Ammon's horn (tissue), 1 donor: ENCODE data around the gene C2CD2L.
"Not testable (repeated sequence)": the region's sequence is repeated elsewhere in the genome, so short reads cannot be mapped to it uniquely, and the experiment has no call there.

Experiments
- DNase-seq: peaks from one replicate; pipeline ENCODE4 v3.0.0-alpha.2; 2016; ENCODE audit warnings: low spot score

Gene C2CD2L

GRCh38 chr11:119115484-119116234 is 8.5 kb downstream of the C2CD2L start:
- peak; percentile 70 for DNase-seq

- no peak for DNase-seq
Observed at GRCh38 chr11:119116235-119116594, 9.1 kb downstream of the C2CD2L start.

DNA sequence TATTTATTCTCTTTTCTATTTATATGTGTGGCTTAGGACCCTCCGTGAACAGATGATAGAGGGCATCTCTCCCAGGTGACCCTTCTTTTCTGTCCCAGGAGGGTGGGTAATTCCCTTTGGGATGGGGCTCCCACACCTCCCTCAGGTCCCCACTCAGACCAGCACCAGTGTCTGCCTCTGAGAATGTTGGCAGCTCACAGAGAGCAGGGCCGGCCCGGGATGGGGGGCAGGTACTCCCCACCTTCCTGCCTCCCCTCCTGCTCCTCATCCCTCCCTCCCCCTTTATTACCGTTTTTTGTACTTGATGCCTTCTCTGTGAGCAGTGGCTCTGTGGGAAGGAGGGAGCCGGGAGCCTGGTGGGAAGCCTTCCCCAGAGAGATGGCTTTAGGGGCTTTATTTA is 9.5 kb downstream of the C2CD2L start:
- DNase-seq, result no peak

GRCh38 chr11:119117004-119117706 is 10.0 kb downstream of the C2CD2L start:
- no peak for DNase-seq

DNA sequence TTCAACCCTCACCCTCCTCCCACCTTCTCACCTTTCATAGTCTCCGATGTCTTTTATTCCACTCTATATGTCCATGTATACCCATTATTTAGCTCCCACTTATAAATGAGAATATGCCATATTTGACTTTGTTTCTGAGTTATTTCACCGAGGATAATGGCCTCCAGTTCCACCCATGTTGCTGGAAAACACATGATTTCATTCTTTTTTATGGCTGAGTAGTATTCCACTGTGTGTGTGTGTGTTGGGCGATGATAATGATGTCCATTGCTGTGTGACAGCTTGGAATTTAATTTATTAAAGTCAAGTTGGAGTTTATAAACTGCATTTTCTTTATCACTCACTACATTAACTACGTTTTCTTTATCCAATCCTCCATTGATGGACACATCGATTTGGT is 11.1 kb downstream of the C2CD2L start:
- no peak for DNase-seq

DNA sequence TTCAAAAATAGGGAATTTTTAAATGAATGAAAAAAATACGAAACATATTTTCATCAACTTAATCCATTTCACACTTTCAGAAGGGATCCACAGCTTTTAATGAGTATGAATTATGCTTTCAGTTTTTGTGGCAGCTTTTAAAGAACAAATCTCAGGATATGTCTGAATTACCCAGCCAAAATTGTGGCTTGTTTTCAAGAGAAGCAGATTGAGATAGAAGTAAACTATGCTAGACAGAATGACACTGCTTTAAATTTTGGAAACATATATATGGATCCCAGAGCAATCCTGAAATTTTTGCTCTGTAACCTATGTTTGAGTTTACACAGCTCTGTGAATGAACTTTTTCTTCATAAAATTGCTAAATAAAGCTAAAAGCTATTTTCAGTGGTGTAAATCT is 11.8 kb downstream of the C2CD2L start:
- no peak for DNase-seq

GRCh38 chr11:119120639-119121007 is 13.5 kb downstream of the C2CD2L start:
- no peak for DNase-seq

- peak; percentile 100 for DNase-seq
Observed at GRCh38 chr11:119121008-119121810, 14.1 kb downstream of the C2CD2L start, which contains the start of gene HINFP. HINFP (plus strand) TSS chr11:119121580; CDS start chr11:119126945, 5,365 bp downstream.

GRCh38 chr11:119121811-119122124 is 14.6 kb downstream of the C2CD2L start:
- DNase-seq, result no peak

DNA sequence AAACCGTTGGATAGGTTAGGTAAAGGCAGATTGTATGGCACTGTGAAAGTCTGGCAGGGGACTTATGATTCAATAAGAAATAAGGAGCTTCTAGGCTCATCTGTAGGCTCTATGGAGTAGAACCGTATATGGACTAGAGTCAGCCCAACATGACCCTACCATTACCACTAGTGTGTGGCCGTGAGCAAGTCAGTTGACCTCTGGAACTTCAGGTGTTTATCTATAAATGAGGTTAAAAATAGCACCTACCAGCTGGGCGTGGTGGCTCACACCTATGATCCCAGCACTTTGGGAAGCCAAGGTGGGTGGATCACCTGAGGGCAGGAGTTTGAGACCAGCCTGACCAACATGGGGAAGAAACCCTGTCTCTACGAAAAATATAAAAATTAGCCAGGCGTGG is 18.7 kb downstream of the C2CD2L start:
- DNase-seq, result no peak

- DNase-seq, result no peak
Observed at GRCh38 chr11:119126675-119127268, 19.6 kb downstream of the C2CD2L start.

DNA sequence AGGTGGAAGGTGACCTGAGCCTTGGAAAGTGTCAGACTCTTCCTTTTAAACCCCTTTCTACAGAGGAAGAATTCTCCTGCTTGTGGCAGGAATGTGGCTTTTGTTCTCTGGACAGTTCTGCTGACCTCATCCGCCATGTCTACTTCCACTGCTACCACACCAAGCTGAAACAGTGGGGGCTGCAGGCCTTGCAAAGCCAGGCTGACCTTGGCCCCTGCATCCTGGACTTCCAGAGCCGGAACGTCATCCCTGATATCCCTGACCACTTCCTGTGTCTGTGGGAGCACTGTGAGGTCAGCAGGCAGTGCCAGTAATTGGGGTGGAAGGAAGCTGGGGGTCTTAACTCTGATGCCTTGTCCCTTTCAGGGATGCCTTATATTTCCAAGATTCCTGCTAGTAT is 23.5 kb downstream of the C2CD2L start:
- DNase-seq, result no peak

DNA sequence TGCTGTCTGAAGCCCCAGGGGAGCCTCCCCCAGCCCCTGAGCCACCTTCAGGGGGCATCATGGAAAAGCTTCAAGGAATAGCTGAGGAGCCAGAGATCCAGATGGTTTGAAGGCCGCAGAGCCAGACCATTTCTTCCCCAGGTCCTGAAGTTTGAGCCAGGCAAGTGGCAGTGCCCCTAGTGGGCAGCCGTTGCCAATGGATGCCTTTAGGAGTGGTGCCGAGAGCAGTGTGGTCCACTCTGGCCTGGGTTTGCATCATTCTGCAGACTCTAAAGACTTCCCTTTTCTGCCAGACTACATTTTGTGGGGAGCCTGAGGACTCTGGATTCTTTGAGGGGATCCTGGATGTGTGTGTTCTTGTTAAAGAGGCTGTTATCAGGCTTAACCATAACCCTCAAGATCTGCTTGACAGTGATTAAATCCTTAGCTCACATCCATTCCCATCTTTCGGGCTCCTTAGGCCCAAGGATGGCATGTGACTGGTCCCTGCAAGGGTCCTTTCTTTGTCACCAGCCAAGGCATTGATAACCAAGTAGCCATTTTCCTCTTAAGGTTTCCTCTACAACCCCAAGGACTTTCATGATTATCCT is 27.3 kb downstream of the C2CD2L start:
- no peak for DNase-seq

DNA sequence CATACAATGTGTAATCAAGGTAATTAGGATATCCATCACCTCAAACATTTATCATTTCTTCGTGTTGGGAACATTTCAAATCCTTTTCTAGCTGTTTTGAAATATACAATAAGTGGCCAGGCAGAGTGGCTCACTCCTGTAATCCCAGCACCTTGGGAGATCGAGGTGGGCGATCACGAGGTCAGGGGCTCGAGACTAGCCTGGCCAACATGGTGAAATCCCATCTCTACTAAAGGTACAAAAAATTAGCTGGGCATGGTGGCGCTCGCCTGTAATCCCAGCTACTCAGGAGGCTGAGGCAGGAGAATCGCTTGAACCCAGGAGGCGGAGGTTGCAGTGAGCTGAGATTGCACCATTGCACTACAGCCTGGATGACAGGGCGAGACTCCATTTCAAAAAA is 32.1 kb downstream of the C2CD2L start:
- not testable (repeated sequence) for DNase-seq

GRCh38 chr11:119144825-119145486 is 37.8 kb downstream of the C2CD2L start:
- peak; percentile 52 for DNase-seq

DNA sequence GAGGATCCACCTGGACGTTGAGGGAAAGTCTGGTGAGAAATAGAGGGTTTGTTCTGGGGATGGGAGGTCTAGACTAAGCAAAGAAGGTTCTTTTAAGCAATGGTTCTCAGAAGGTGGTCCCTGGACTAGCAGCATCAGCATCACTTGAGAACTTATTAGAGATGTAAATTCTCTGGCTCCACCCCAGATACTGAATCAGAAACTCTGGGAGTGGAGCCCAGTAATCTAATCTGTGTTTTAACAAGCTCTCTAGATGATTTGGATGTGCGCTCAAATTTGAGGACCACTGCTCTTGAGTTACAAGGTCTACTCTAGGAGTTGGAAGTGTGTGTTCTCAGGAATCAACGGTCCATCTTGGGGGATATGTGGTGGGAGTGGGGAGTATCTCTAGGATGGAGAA is 38.4 kb downstream of the C2CD2L start:
- no peak for DNase-seq

DNA sequence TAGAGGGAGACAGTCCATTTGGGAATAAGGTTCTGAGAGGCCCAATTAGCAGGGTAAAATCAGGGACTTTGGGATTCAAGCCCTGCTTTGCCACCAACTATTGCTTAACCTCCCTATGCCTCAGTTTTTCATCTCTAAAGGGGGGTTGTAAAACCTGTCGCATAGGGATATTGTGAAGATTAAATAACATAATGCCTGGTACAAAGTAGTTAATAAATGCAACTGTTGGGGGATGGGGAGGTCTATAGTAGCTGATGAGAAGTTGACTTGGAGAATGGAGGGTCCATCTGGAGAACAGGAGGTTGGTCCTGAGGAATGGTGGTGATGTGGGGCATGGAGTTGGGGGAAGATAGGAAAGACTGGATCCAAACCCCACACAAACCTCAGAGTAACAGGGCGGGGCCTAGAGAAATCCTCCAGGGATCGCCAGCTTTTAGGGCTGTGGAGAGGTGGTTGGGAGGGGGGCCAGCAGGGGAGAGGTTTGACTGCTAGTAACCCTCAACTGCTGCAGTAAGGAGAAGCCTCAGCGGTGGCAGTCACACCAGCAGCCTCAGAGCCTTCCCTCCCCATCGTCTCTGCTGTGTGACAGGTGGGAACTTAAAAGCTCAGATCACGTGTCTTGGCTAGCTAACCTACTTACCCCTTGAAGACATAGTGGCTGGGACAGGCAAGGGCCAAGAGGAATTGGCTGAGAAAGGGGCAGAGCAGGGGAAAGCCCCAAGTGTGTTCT is 40.6 kb downstream of the C2CD2L start:
- DNase-seq, result no peak

DNA sequence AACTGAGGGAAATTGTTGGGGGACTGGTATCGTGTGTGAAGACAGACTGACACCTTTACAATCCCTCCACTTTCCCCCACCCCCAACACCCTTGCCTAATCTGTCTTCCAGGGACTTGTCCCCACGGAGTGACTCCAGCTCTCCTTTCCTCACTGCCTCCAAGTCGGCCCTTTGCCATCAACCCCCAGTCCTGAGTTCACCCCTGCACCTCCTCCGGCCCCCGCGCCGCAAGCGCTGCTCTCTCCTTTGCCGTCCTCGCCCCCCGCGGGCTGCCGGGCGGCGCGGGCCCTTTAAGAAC is 41.5 kb downstream of the C2CD2L start:
- no peak for DNase-seq

- no peak for DNase-seq
Observed at GRCh38 chr11:119149018-119149785, 42.1 kb downstream of the C2CD2L start, which contains the start of gene ABCG4. ABCG4 (plus strand) TSS chr11:119149052; CDS start chr11:119149966, 914 bp downstream.

DNA sequence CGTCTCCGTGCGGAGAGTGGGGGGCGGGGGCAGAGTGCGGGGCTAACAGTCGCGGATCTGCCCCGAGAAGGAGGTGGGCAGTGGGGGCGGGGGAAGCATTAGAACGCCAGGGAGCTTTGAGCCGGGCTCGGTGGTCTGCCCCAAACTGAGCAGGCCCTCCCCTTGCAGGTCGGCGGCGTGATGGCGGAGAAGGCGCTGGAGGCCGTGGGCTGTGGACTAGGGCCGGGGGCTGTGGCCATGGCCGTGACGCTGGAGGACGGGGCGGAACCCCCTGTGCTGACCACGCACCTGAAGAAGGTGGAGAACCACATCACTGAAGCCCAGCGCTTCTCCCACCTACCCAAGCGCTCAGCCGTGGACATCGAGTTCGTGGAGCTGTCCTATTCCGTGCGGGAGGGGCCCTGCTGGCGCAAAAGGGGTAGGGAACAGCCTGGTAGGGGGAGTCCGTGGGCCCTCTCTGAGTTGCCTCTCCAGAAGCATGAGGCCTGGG is 42.7 kb downstream of the C2CD2L start:
- no peak for DNase-seq
